HG03469 (cell line): Measurements from ENCODE around the gene AKT1.

ENCODE experiments used
- ATAC-seq: cut with Tn5 transposase; IDR thresholded peaks from one replicate; pipeline ENCODE4 v1.9.1; 2021; ENCODE audit warnings: mild to moderate bottlenecking, moderate library complexity, moderate number of reproducible peaks; ENCODE audit not compliant: unreplicated experiment

The AKT1 gene

DNA sequence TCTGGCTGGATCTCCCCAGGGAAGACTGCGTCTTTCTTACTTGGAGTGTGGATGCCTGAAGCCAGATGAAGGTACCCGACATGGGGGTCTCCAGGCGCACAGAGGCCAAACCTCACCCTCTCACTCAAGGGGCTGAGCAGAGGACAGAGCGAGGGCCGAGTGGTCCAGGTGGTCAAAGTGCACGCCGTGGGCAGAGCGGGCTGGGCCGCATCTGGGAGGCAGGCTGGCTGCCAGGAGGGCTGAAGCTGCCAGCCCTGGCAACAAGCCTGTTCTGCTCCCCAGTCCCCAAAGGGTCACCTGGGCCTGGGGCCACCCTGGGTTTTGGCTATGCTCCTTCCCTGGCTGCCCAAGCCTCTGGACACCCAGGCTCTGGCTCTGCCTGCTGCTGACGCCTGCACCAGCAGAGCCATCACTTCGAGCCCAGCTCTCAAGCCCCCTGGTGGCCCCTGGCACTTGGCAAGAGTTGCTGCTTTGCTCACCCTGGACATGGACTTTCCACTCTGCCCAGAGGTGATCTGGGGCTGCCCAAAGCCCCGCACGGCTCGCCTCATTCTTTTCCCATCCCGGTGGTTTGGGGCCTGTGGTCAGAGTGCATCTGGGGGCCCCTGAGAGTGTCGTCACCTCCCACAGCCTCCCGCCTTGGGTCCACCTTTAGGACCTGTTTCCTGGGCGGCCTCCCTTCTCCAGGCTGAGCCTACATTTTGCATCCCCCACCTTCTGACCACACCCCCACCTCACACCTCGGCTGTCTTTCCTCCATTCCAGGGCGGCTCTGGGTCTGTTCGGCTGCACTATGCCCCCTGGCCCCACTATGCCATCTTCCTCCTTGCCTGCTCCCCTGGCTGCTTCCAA, 68.7 kb downstream of the AKT1 start:
- ATAC-seq, result no peak

GRCh38 chr14:104725772-104726548, 69.6 kb downstream of the AKT1 start:
- no peak for ATAC-seq

- no peak for ATAC-seq
These were observed 70.4 kb downstream of the AKT1 start for GRCh38 chr14:104724981-104725771.

DNA sequence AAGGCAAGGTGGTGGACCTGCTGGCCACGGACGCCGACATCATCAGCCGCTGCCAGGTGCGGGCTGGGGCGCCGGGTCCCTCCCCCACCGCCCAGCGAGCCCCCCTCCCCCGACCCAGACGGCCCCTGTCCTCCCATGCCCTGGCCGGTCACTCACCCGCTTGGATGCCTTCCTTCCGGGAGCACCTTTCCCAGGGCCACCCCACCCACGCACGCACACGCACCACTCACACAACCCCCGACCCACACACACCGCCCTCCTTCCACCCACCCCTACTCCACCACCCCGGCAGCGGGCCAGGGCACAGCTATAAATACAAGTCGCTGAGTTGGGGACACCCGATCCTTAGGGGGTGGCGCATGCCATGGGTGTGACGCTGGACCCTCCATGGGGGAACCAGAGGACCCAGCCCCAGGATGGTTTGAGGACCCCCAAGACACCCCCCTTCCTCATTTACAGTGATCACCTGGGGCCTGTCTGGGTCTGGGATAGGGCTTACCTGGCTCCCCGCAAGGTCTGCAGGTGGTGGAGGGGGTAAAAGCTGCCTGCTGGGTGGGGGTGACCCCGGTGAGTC, 71.1 kb downstream of the AKT1 start:
- no peak for ATAC-seq

GRCh38 chr14:104723651-104724406, 71.7 kb downstream of the AKT1 start, which contains the start of gene ADSS1:
ADSS1 (plus strand) TSS chr14:104724229; CDS start chr14:104724271, 42 bp downstream.
- no peak for ATAC-seq

DNA sequence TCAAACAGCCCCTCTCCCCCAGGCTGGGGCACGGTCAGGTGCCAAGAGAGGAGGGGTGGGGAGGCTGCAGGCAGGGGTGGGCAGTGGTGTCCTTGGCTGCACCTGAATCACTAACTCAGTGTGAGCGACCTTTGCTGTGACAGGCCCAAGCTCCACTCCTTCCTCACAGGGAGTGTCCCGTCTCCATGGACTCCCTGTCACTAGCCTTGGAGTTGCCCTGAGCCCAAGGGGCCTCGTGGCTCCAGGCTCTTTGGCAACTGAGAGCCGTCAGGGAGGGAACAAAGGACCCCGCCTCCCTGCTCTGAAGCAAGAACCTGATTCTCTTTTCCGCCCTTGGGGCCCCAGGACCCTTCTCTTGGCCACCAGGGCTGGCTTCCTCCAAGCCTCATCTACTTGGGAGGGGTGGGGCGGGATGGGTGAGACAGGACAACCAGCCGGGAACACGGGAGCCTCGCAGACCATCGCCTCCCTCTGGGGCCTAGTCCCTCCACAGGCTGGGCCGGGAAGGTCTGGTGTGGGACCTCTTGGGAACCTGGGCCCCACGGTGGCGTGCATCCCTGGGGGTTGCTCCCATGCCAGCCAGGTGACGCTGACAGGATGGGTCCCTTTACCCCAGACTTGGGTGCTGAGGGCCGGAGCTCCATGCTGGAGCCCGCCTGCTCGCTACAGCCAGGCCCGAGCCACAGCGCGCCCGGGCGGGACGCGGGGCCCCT, 72.5 kb downstream of the AKT1 start:
- ATAC-seq, result no peak

GRCh38 chr14:104721505-104722431, 73.8 kb downstream of the AKT1 start:
- ATAC-seq, result no peak
